Fibroblast of mammary gland (primary cell): Measurements from ENCODE around the gene MAST3.

Experiments used
- DNase-seq: peaks from one replicate; pipeline ENCODE4 v3.0.0-alpha.2; 2010; ENCODE audit warnings: low read depth
- H3K4me3 ChIP-seq: 2 replicates; pipeline ENCODE4 v1.5.1; 2011; ENCODE audit warnings: low read depth, mild to moderate bottlenecking, low read length, moderate library complexity; ENCODE audit not compliant: control insufficient read depth
- CTCF ChIP-seq: conservative IDR thresholded peaks from 2 replicates; pipeline ENCODE4 v1.5.1; 2011; ENCODE audit warnings: low read depth, low read length, inconsistent platforms; ENCODE audit not compliant: control insufficient read depth, insufficient read depth

The MAST3 gene

GRCh38 chr19:18141031-18141430 is 43.5 kb downstream of the MAST3 start:
- no peak overlapping the region for H3K4me3 ChIP-seq
- TF ChIP-seq CTCF = no peak
- DNase-seq = peak; percentile 33

- H3K4me3 ChIP-seq = no peak overlapping the region
- DNase-seq = no peak
- TF ChIP-seq CTCF = no peak
These were observed 46.3 kb downstream of the MAST3 start for GRCh38 chr19:18143902-18144301.

- TF ChIP-seq CTCF = no peak
- DNase-seq = no peak
- H3K4me3 ChIP-seq = no peak overlapping the region
These were observed 46.8 kb downstream of the MAST3 start for GRCh38 chr19:18144361-18144760.

- no peak for TF ChIP-seq CTCF
- no peak overlapping the region for H3K4me3 ChIP-seq
- no peak for DNase-seq
These were observed 47.3 kb downstream of the MAST3 start for GRCh38 chr19:18144906-18145305.

GRCh38 chr19:18145391-18145999 is 47.9 kb downstream of the MAST3 start:
- TF ChIP-seq CTCF = no peak
- DNase-seq = no peak
- H3K4me3 ChIP-seq = no peak overlapping the region

- H3K4me3 ChIP-seq = no peak overlapping the region
- TF ChIP-seq CTCF = no peak
- DNase-seq = no peak
These were observed 49.8 kb downstream of the MAST3 start for GRCh38 chr19:18147396-18147795.

- no peak overlapping the region for H3K4me3 ChIP-seq
- TF ChIP-seq CTCF = no peak
- DNase-seq = no peak
These were observed 52.0 kb downstream of the MAST3 start for GRCh38 chr19:18149596-18149975.
